AG04449 (cell line): Measurements from ENCODE around the gene NKX6-1.

Source experiments
- CTCF ChIA-PET: fragments of 350-600 bp; formaldehyde crosslinking; extraction: SDS; loops from one replicate; lab custom pipeline; 2021; ENCODE audit warnings: antibody characterized with exemption; lab: Yijun Ruan, JAX
- POLR2A ChIA-PET: fragments of 400-600, 350-600 bp; formaldehyde crosslinking; extraction: SDS; loops from one replicate; lab custom pipeline; 2020; ENCODE audit warnings: antibody characterized with exemption, inconsistent platforms; lab: Yijun Ruan, JAX
- DNase-seq: peaks from one replicate; pipeline ENCODE4 v3.0.0-alpha.2; 2010; ENCODE audit warnings: low read depth, low spot score
- H3K4me3 ChIP-seq: 2 replicates; pipeline ENCODE4 v1.5.1; 2011; ENCODE audit warnings: low read depth, mild to moderate bottlenecking, control low read depth, low read length
- TF ChIP-seq, protein P1 (sequence below): IDR thresholded peaks from one replicate; pipeline ENCODE4 v1.5.1; 2011; ENCODE audit warnings: mild to moderate bottlenecking, moderate library complexity, low read length, control low read depth, inconsistent platforms; ENCODE audit not compliant: insufficient read depth; ENCODE audit errors: missing control alignments

The NKX6-1 gene

DNA sequence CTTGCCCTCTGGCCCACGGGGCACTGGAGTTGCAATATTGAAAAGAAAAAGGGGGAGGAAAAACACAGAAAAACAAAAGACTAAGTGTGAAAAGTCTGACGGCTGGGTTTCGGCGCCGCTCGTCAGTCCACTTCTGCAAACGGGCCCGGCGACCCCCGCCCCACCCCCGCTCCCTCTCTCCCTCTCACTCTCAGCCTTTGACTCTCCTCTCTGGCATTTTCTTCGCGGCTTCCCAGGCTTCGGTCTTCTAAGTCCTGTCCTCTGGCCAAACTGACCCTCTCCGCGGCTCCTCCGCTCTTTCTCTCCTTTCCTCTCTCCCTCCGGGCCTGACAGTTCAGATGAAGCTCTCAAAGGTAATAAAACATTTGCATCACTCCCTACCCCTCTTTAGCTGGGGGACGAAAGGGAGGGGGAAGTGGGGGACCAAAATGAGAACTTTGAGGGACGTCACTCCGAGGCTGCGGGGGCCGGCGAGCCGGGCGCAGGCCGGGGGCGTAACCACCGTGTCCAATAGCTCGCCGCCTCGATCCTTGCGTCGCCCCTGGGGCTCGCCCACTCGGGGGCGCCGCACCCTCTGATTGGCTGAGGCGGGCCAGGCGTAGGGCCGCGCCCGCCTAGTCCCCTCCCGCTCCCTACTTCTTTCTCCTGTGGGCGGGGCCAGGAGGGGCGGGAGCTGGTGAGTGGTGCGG is at the start of gene NKX6-1:
NKX6-1 (minus strand) TSS at position 358 of the 689 bp plus-strand sequence. CDS start 1,064 bp downstream, outside the sequence.
- no peak for DNase-seq
- POLR2A ChIA-PET: interaction anchor here (0.9 kb wide), 1 partner anchor 23 kb away, joined by 3 read pairs; no protein-coding TSS in a partner anchor

DNA sequence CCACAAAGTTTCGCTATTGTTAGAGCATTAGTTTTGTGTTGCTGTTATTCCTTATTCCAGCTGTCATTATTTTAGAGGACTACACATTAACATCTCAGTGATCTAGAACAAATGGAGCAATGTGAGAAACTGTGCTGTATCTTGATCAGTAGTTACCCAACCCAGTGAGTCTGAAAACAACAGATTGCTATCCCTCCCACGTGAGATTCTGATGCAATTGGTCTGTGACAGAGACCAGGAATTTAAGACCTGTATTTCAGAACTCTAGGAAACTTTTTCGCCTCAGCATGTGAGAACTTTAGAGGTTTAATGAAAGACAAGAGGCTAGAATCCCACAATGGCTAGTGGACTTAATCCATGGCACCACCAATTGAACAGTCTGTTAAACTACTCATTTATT is 48.1 kb upstream of the NKX6-1 start:
- ChIA-PET CTCF (no interaction called here), POLR2A (no interaction called here)
- no peak for DNase-seq
- no peak overlapping the region for H3K4me3 ChIP-seq
- TF ChIP-seq, protein P1, sequence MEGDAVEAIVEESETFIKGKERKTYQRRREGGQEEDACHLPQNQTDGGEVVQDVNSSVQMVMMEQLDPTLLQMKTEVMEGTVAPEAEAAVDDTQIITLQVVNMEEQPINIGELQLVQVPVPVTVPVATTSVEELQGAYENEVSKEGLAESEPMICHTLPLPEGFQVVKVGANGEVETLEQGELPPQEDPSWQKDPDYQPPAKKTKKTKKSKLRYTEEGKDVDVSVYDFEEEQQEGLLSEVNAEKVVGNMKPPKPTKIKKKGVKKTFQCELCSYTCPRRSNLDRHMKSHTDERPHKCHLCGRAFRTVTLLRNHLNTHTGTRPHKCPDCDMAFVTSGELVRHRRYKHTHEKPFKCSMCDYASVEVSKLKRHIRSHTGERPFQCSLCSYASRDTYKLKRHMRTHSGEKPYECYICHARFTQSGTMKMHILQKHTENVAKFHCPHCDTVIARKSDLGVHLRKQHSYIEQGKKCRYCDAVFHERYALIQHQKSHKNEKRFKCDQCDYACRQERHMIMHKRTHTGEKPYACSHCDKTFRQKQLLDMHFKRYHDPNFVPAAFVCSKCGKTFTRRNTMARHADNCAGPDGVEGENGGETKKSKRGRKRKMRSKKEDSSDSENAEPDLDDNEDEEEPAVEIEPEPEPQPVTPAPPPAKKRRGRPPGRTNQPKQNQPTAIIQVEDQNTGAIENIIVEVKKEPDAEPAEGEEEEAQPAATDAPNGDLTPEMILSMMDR: no peak

More for the DNA sequence above, at the start of gene NKX6-1:
- peak within 1 kb of the TSS; percentile 55 for H3K4me3 ChIP-seq
- CTCF ChIA-PET: interaction anchor here (0.8 to 2.1 kb wide), 3 partner anchors 16 to 854 kb away, joined by 3 to 6 read pairs (median 3); no protein-coding TSS in a partner anchor
- TF ChIP-seq, protein P1: no peak

DNA sequence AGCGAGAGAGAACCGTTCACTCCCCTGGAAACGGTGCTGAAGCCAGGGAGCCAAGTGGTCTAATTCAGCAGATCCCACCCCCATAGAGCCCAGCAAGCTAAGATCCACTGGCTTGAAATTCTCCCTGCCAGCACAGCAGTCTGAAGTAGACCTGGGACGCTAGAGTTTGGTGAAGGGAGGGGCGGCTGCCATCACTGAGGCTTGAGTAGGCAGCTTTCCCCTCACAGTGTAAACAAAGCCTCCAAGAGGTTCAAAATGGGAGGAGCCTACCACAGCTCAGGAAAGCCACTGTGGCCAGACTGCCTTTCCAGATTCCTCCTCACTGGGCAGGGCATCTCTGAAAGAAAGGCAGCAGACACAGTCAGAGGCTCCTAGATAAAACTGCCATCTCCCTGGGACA is 46.0 kb upstream of the NKX6-1 start:
- ChIA-PET CTCF (interaction anchor here (1.5 kb wide), 1 partner anchor 15 kb away, joined by 3 read pairs; no protein-coding TSS in a partner anchor), POLR2A (no interaction called here)
- no peak overlapping the region for H3K4me3 ChIP-seq
- TF ChIP-seq, protein P1: no peak
- DNase-seq: no peak

DNA sequence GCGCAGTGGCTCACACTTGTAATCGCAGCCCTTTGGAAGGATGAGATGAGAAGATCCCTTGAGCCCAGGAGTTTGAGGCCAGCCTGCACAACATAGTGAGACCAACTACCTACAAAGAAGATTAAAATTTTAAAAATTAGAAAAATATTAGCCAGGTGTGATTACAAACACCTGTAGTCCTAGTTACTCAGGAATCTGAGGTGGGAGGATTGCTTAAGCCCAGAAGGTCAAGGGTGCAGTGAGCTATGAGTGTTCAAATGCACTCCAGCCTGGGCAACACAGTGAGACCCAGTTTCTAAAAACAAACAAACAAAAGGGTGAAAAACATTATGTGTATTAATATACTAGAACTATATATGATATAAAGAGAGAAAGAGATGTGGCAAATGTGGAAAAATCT is 36.8 kb upstream of the NKX6-1 start:
- CTCF ChIA-PET: no interaction called here
- TF ChIP-seq, protein P1: no peak
- DNase-seq: no peak
- no peak overlapping the region for H3K4me3 ChIP-seq
- POLR2A ChIA-PET: no interaction called here

DNA sequence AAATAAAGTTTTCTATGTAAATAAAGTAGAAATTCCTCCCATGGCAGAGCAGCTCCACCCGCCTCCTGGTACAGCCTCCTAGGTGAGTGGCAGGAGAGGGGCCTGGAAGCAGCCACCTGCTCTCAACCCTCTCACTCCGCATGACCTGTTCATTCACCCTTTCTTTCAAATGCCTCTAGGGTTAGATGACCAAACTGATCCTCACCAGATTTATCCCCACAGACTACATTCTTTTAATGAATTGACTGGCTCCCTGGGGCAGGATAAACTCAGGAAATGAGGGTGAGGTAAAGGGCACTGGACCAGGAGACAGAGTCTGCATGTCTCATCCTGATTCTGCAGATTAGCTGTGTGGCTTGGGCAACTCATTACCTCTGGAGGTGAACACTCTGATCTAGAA is 32.6 kb upstream of the NKX6-1 start:
- TF ChIP-seq, protein P1: no peak
- ChIA-PET CTCF (interaction anchor here (1.1 to 1.4 kb wide), 3 partner anchors 26 to 887 kb away, joined by 4 to 6 read pairs (median 5); no protein-coding TSS in a partner anchor), POLR2A (no interaction called here)
- H3K4me3 ChIP-seq: no peak overlapping the region
- no peak for DNase-seq

DNA sequence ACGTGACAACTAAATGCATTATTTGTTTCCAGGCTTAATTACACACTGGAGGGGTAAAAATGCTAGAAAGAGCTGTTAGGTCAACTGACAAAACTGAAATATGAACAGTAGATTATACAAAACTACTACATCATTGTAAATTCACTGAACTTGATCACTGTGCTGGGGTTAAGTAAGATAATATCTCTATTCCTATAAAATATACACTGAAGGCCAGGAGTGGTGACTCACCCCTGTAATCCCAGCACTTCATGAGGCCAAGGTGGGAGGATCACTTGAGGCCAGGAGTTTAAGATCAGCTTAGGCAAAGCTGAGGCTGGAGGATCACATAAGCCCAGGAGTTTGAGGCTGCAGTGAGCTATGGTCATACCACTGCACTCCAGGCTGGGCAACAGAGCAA is 31.8 kb upstream of the NKX6-1 start:
- POLR2A ChIA-PET: no interaction called here
- H3K4me3 ChIP-seq: no peak overlapping the region
- CTCF ChIA-PET: interaction anchor here (0.9 to 2.8 kb wide), 5 partner anchors 10 to 886 kb away, joined by 3 to 13 read pairs (median 4); no protein-coding TSS in a partner anchor
- no peak for DNase-seq
- TF ChIP-seq, protein P1: no peak
